Renal cortex interstitium (tissue), 11 donors: ENCODE data around the gene ZNF597. TPM values are rescaled to one million over a fixed set of nuclear protein-coding genes. Genes with fewer than 3 reads are reported as not detected.
"Not testable (repeated sequence)": the region's sequence is repeated elsewhere in the genome, so short reads cannot be mapped to it uniquely, and the experiment has no call there.

Experiments used
- DNase-seq, 11 donors: peaks; one replicate each; pipeline ENCODE4 v3.0.0-alpha.2; 2013; ENCODE audit warnings: low read depth in 9 of 11, low spot score in 4 of 11; ENCODE audit errors: extremely low read depth in 1 of 11
- polyA plus RNA-seq, 3 donors: library from polyadenylated mRNA; unstranded; fragments of 120-200 nt; gene quantifications; one replicate each; pipeline ENCODE4 v1.2.1, GENCODE V29; 2013; ENCODE audit not compliant: insufficient read length in 3 of 3

Gene ZNF597
- polyA plus RNA-seq, 3 donors, result 3.7 to 4.9 (median 3.7) TPM

- DNase-seq, result no peak
Observed at GRCh38 chr16:3480901-3481695, 37.8 kb upstream of the ZNF597 start.

- no peak for DNase-seq
Observed at GRCh38 chr16:3479654-3480216, 36.4 kb upstream of the ZNF597 start.

GRCh38 chr16:3478242-3478925 is 35.1 kb upstream of the ZNF597 start:
- DNase-seq, result no peak

GRCh38 chr16:3476409-3476808 is 33.1 kb upstream of the ZNF597 start:
- DNase-seq, result no peak

- no peak for DNase-seq
Observed at GRCh38 chr16:3475604-3476375, 32.5 kb upstream of the ZNF597 start.

GRCh38 chr16:3474870-3475269 is 31.6 kb upstream of the ZNF597 start:
- DNase-seq, result not testable (repeated sequence)

- no peak for DNase-seq
Observed at GRCh38 chr16:3474136-3474779, 31.0 kb upstream of the ZNF597 start.

GRCh38 chr16:3473596-3473943 is 30.3 kb upstream of the ZNF597 start:
- not testable (repeated sequence) for DNase-seq

- no peak for DNase-seq
Observed at GRCh38 chr16:3472878-3473595, 29.7 kb upstream of the ZNF597 start.

- no peak for DNase-seq
Observed at GRCh38 chr16:3471518-3472176, 28.3 kb upstream of the ZNF597 start.

- no peak for DNase-seq
Observed at GRCh38 chr16:3470723-3471122, 27.4 kb upstream of the ZNF597 start.

- DNase-seq, result no peak
Observed at GRCh38 chr16:3469736-3470135, 26.4 kb upstream of the ZNF597 start.

- DNase-seq, result no peak
Observed at GRCh38 chr16:3468501-3468900, 25.2 kb upstream of the ZNF597 start.

- DNase-seq, result no peak
Observed at GRCh38 chr16:3467921-3468320, 24.6 kb upstream of the ZNF597 start.

GRCh38 chr16:3467182-3467581 is 23.9 kb upstream of the ZNF597 start:
- DNase-seq, result no peak

GRCh38 chr16:3465911-3466584 is 22.7 kb upstream of the ZNF597 start:
- DNase-seq, result no peak

- DNase-seq, result no peak
Observed at GRCh38 chr16:3465301-3465700, 22.0 kb upstream of the ZNF597 start.

- DNase-seq, result no peak
Observed at GRCh38 chr16:3461151-3461550, 17.8 kb upstream of the ZNF597 start.
